ENCODE data around the gene FER1L5. TPM values are rescaled to one million over a fixed set of nuclear protein-coding genes. Genes with fewer than 3 reads are reported as not detected.

FER1L5 gene
- total RNA-seq, 2 experiments from 2014 or later: not detected

GRCh38 chr2:96617012-96617411, 25.6 kb upstream of the FER1L5 start:
- CTCF ChIA-PET: interaction anchor here (1.2 to 1.6 kb wide), 3 partner anchors 20 to 144 kb away, joined by 3 to 6 read pairs (median 4); partner anchors contain the start of genes CNNM4 and KANSL3
- H3K4me1 Mint-ChIP-seq: peaks cover 45% of the 10 kb centered on the region
- H3K9me3 Mint-ChIP-seq: no peaks in the 10 kb centered on the region
- no peaks in the 10 kb centered on the region for H3K27me3 Mint-ChIP-seq
- no peak for DNase-seq
- POLR2A ChIA-PET: interaction anchor here (1.0 to 4.2 kb wide), 8 partner anchors 13 to 241 kb away, joined by 3 to 40 read pairs (median 4); partner anchors contain the start of genes ANKRD39 and KANSL3
- H3K4me3 Mint-ChIP-seq: peak overlapping the region; percentile 49
- peaks cover 60% of the 10 kb centered on the region for H3K36me3 Mint-ChIP-seq (ENCODE audit: low read depth)
- peak overlapping the region; percentile 96 for H3K27ac Mint-ChIP-seq

DNA sequence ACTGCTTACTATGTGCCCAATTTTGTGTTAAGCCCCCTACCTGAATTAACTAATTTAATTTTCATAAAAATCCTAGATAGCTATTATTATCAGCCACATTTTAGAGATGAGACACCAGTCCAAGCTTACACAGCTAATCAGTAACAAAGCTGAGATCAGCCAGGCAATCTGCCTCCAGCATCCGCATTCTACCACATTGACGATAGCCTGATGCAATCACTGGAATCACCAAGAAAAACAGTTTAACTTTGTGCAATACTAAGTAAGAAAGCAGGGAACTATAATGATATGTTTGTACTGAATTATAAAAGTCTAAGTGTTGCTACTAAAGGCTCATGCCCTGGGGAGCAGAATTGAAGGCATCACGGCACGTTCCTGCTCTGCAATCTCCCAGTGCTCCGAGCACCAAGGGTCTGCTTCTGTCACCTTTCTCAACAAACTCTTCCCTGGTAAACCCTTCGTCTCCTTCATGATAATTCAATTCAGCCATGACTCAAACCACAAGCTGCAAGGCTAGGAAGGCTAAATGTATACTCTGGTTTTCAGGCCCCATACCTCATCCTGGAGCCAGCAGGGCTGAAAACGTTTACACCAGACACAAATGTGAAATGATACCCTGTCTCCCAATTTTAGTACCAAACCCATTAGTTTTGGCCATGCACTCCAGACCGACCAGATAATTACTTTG, 23.8 kb upstream of the FER1L5 start:
- CTCF ChIA-PET: interaction anchor here (1.4 to 1.6 kb wide), 3 partner anchors 25 to 144 kb away, joined by 3 to 6 read pairs (median 6); partner anchors contain the start of gene CNNM4
- Mint-ChIP-seq H3K36me3 (ENCODE audit: low read depth) (peaks cover 59% of the 10 kb centered on the region), H3K27me3 (no peaks in the 10 kb centered on the region), H3K4me1 (peaks cover 49% of the 10 kb centered on the region), H3K27ac (peak overlapping the region; percentile 7), H3K9me3 (no peaks in the 10 kb centered on the region), H3K4me3 (no peak overlapping the region)
- POLR2A ChIA-PET: interaction anchor here (1.2 to 4.2 kb wide), 6 partner anchors 10 to 105 kb away, joined by 3 to 40 read pairs (median 8); partner anchors contain the start of gene KANSL3
- DNase-seq: no peak

DNA sequence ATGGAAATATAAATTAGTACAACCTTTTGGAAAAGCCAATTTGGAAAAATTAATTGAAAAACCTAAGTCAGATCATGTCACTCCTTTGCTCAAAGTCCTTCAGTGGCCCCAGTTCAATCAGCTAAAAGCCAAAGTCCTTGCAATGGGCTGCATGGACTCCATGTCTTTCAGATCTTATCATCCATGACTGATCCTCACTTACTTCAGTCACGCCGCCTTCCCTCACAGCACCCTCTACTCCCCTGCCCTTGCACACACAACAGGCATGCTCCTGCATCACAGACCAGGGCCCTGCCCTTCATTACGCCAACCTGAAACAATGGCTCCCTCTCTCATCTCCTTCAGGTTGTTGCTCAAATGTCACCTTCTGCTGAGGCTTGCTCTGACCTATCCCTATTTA, 20.0 kb upstream of the FER1L5 start:
- Mint-ChIP-seq H3K36me3 (ENCODE audit: low read depth) (peaks cover 62% of the 10 kb centered on the region), H3K4me1 (peaks cover 45% of the 10 kb centered on the region), H3K27ac (no peak overlapping the region), H3K27me3 (no peaks in the 10 kb centered on the region), H3K4me3 (no peak overlapping the region), H3K9me3 (no peaks in the 10 kb centered on the region)
- CTCF ChIA-PET: interaction anchor here (0.6 kb wide), 1 partner anchor 11 kb away, joined by 3 read pairs; no protein-coding TSS in a partner anchor
- POLR2A ChIA-PET: no interaction called here
- DNase-seq: no peak

DNA sequence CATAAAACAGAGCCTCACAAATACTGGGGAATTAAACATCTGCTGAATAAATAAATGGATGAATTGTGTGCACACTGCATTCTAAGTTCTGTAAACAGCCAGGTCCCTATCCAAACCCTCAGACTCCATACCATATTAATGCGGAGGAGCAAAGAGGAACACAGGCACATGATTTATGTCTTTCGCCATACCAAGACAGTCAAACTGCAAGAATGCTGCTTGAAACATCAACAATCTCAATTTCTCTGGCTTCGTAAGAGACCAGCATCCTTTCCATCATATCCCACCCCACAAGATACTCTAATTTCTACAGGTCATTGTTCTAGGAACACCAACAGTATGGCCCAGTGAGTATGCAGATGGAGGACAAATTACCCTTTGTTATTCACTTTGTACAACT, 19.4 kb upstream of the FER1L5 start:
- CTCF ChIA-PET: no interaction called here
- POLR2A ChIA-PET: interaction anchor here (7.1 kb wide), 1 partner anchor 14 kb away, joined by 58 read pairs; the partner anchor contains the start of gene KANSL3
- Mint-ChIP-seq H3K4me1 (peaks cover 42% of the 10 kb centered on the region), H3K4me3 (no peak overlapping the region), H3K36me3 (ENCODE audit: low read depth) (peaks cover 68% of the 10 kb centered on the region), H3K27ac (no peak overlapping the region), H3K9me3 (no peaks in the 10 kb centered on the region), H3K27me3 (no peaks in the 10 kb centered on the region)
- no peak for DNase-seq

GRCh38 chr2:96625571-96626552, 16.7 kb upstream of the FER1L5 start:
- H3K27ac Mint-ChIP-seq: peak overlapping the region; percentile 41
- H3K4me3 Mint-ChIP-seq: no peak overlapping the region
- ChIA-PET CTCF (no interaction called here), POLR2A (interaction anchor here (7.1 kb wide), 1 partner anchor 11 kb away, joined by 58 read pairs; the partner anchor contains the start of gene KANSL3)
- H3K27me3 Mint-ChIP-seq: no peaks in the 10 kb centered on the region
- H3K4me1 Mint-ChIP-seq: peaks cover 26% of the 10 kb centered on the region
- H3K36me3 Mint-ChIP-seq (ENCODE audit: low read depth): peaks cover 71% of the 10 kb centered on the region
- no peak for DNase-seq
- no peaks in the 10 kb centered on the region for H3K9me3 Mint-ChIP-seq

- Mint-ChIP-seq H3K4me3 (no peak overlapping the region), H3K4me1 (peaks cover 27% of the 10 kb centered on the region), H3K27me3 (no peaks in the 10 kb centered on the region), H3K27ac (peak overlapping the region; percentile 41), H3K36me3 (ENCODE audit: low read depth) (peaks cover 77% of the 10 kb centered on the region), H3K9me3 (no peaks in the 10 kb centered on the region)
- ChIA-PET POLR2A (interaction anchor here (1.2 to 7.1 kb wide), 2 partner anchors 11 to 25 kb away, joined by 3 to 58 read pairs; partner anchors contain the start of gene KANSL3), CTCF (interaction anchor here (1.3 kb wide), 1 partner anchor 135 kb away, joined by 3 read pairs; no protein-coding TSS in a partner anchor)
- DNase-seq: no peak
Observed at GRCh38 chr2:96626553-96626942, 16.0 kb upstream of the FER1L5 start.

GRCh38 chr2:96631804-96632435, 10.6 kb upstream of the FER1L5 start:
- ChIA-PET POLR2A (no interaction called here), CTCF (no interaction called here)
- peaks cover 75% of the 10 kb centered on the region for H3K36me3 Mint-ChIP-seq (ENCODE audit: low read depth)

DNA sequence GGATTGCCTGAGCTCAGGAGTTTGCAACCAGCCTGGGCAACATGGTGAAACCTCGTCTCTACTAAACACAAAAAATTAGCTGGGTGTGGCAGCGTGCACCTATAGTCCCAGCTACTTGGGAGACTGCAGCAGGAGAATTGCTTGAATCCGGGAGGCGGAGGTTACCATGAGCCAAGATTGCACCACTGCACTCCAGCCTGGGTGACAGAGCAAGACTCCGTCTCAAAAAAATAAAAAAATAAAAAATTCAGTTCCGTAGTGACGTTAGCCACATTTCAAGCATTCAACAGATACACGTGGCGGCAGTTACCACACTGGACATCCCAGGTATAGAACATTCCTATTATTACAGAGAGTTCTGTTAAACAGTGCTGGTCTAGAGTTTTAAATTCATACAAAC, 8.9 kb upstream of the FER1L5 start:
- H3K4me1 Mint-ChIP-seq: peaks cover 46% of the 10 kb centered on the region
- no peak overlapping the region for H3K27ac Mint-ChIP-seq
- no peak for DNase-seq
- H3K36me3 Mint-ChIP-seq (ENCODE audit: low read depth): peaks cover 65% of the 10 kb centered on the region
- H3K27me3 Mint-ChIP-seq: no peaks in the 10 kb centered on the region
- POLR2A ChIA-PET: no interaction called here
- H3K9me3 Mint-ChIP-seq: no peaks in the 10 kb centered on the region
- CTCF ChIA-PET: interaction anchor here (0.6 kb wide), 1 partner anchor 12 kb away, joined by 3 read pairs; no protein-coding TSS in a partner anchor
- no peak overlapping the region for H3K4me3 Mint-ChIP-seq

More at GRCh38 chr2:96631804-96632435, 10.6 kb upstream of the FER1L5 start:
- no peak overlapping the region for H3K27ac Mint-ChIP-seq
- no peak overlapping the region for H3K4me3 Mint-ChIP-seq
- H3K9me3 Mint-ChIP-seq: no peaks in the 10 kb centered on the region
- peaks cover 43% of the 10 kb centered on the region for H3K4me1 Mint-ChIP-seq
- no peak for DNase-seq
- no peaks in the 10 kb centered on the region for H3K27me3 Mint-ChIP-seq

DNA sequence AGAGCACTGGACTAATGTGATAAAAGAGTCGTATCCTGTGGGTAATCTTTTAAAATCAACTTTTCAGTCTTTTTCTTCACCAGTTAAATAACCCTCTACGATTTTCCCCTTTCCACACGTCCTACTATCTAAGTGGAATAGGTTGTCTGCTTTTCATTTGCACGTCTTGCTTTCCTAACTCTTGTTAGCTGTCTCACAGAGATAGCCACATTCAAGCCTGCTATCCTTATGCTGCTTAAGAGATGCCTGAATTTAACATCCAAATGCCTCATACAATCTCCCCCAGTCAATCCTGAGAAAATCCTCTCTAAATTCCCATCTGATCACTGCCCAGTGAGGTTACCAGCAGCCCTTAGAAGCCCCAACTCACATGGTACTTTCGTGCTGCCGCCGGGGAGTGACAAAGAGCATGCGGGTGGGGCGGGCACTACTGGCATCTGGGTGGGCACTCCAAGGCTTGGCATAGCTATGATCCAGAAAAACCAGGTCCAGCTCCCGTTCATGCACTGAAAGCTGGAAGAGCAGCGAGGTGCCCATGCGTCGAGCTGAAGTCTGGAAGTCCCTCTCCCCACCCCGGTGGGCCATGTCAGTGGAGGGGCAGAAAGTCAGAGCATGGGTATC, 5.9 kb upstream of the FER1L5 start:
- ChIA-PET POLR2A (interaction anchor here (0.9 to 4.0 kb wide), 14 partner anchors 10 to 326 kb away, joined by 3 to 58 read pairs (median 8); partner anchors contain the start of genes ARID5A, CNNM4 and LMAN2L), CTCF (interaction anchor here (0.8 to 1.9 kb wide), 5 partner anchors 19 to 221 kb away, joined by 3 to 6 read pairs (median 4); partner anchors contain the start of gene ANKRD39)

GRCh38 chr2:96637385-96638143, 5.0 kb upstream of the FER1L5 start:
- peaks cover 34% of the 10 kb centered on the region for H3K36me3 Mint-ChIP-seq (ENCODE audit: low read depth)
- DNase-seq: peak; percentile 87
- H3K27me3 Mint-ChIP-seq: peaks cover 8% of the 10 kb centered on the region
- H3K4me3 Mint-ChIP-seq: peak overlapping the region; percentile 96
- peak overlapping the region; percentile 92 for H3K27ac Mint-ChIP-seq
- ChIA-PET CTCF (interaction anchor here (0.8 to 1.9 kb wide), 5 partner anchors 20 to 220 kb away, joined by 3 to 6 read pairs (median 4); partner anchors contain the start of gene ANKRD39), POLR2A (interaction anchor here (0.6 to 4.0 kb wide), 22 partner anchors 11 to 429 kb away, joined by 3 to 58 read pairs (median 4); partner anchors contain the start of genes ANKRD39, ARID5A, CNNM4 and LMAN2L)
- no peaks in the 10 kb centered on the region for H3K9me3 Mint-ChIP-seq
- peaks cover 44% of the 10 kb centered on the region for H3K4me1 Mint-ChIP-seq

More for the DNA sequence above, 5.9 kb upstream of the FER1L5 start:
- no peaks in the 10 kb centered on the region for H3K9me3 Mint-ChIP-seq
- peaks cover 8% of the 10 kb centered on the region for H3K27me3 Mint-ChIP-seq
- no peak for DNase-seq
- peak overlapping the region; percentile 96 for H3K4me3 Mint-ChIP-seq
- H3K27ac Mint-ChIP-seq: peak overlapping the region; percentile 92
- peaks cover 50% of the 10 kb centered on the region for H3K4me1 Mint-ChIP-seq
- H3K36me3 Mint-ChIP-seq (ENCODE audit: low read depth): peaks cover 39% of the 10 kb centered on the region
